Prostate gland (tissue), 2 donors: ENCODE results near the gene NPHS2. TPM values are rescaled to one million over a fixed set of nuclear protein-coding genes. Genes with fewer than 3 reads are reported as not detected.

Source experiments
- DNase-seq: peaks from one replicate; pipeline ENCODE4 v3.0.0-alpha.2; 2019; ENCODE audit warnings: low spot score
- H3K27ac ChIP-seq, 2 donors: fragments of 200-600 bp; sonication (generic); 2 replicates each; pipeline ENCODE4 v1.5.1; 2017 to 2019
- H3K27me3 ChIP-seq: fragments of 200-600 bp; sonication (generic); replicated peaks from 2 replicates; pipeline ENCODE4 v1.5.1; 2019; ENCODE audit not compliant: insufficient read depth
- H3K36me3 ChIP-seq, 2 donors: fragments of 200-600 bp; sonication (generic); 1 replicate in 1 of 2; 2 replicates in 1 of 2; pipeline versions ENCODE4 v1.5.1 to v1.8.1; 2017 to 2019
- H3K4me1 ChIP-seq: fragments of 200-600 bp; sonication (generic); replicated peaks from 2 replicates; pipeline ENCODE4 v1.5.1; 2019
- H3K4me3 ChIP-seq, 2 donors: fragments of 200-600 bp; sonication (generic); 2 replicates each; pipeline ENCODE4 v1.5.1; 2017 to 2019
- H3K9me3 ChIP-seq: fragments of 200-600 bp; sonication (generic); 2 replicates; pipeline ENCODE4 v1.5.1; 2017
- CTCF ChIP-seq, 4 experiments: fragments of 200-600 bp in 2 of 4; fragments of 450-650 bp in 2 of 4; sonication (generic) in 2 of 4; IDR thresholded peaks; 1 replicate in 3 of 4; 2 replicates in 1 of 4; pipeline ENCODE4 v1.5.1; 2016 to 2019; ENCODE audit warnings: antibody characterized with exemption in 4 of 4, mild to moderate bottlenecking in 2 of 4, moderate library complexity in 2 of 4
- POLR2A ChIP-seq: fragments of 450-650 bp; IDR thresholded peaks from one replicate; pipeline ENCODE4 v1.6.1; 2016; ENCODE audit warnings: antibody characterized with exemption, mild to moderate bottlenecking
- POLR2AphosphoS5 ChIP-seq: sonication (generic); formaldehyde crosslinking; IDR thresholded peaks from one replicate; pipeline ENCODE4 v1.6.1; 2017; ENCODE audit warnings: antibody characterized with exemption
- WGBS: methylation state at CpG from one replicate; pipeline ENCODE4 v1.1.5; 2018; 5-methylcytosine and 5-hydroxymethylcytosine counted together
- intact Hi-C: fragments of 100-400 bp; cut with DNase I; formaldehyde crosslinking; loops from one replicate; pipeline ENCODE4 v1.14.2; 2022
- total RNA-seq, 2 donors: library from RNA; depleted of rRNA; stranded (reverse); fragments of >200 nt; gene quantifications; one replicate each; pipeline ENCODE4 v1.1.0, GENCODE V29; 2016

NPHS2 gene
- total RNA-seq, 2 donors from 2014 or later: not detected

DNA sequence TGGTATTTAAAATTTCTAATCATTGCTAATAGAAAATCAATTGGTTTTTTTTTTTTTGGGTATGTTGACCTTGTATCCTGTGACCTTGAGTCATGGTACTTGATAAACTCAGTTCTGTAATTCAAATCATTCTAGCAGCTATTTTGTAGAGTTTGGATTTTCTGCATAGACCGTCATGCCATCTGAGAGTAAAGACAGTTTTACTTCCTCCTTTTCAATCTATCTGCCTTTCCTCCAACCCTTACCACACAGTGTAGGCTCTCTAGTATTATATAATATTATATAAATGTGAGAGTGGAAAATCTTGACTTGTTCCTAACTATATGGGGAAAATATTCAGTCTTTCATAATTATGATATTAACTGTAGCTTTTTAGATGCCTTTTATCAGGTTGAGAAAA, 22.9 kb upstream of the NPHS2 start:
- DNase-seq: no peak
- H3K4me1 ChIP-seq: no peaks in the 10 kb centered on the region
- TF ChIP-seq POLR2A (no peak), POLR2AphosphoS5 (no peak), CTCF (IDR thresholded peaks at IDR 0.05) (no peak)

DNA sequence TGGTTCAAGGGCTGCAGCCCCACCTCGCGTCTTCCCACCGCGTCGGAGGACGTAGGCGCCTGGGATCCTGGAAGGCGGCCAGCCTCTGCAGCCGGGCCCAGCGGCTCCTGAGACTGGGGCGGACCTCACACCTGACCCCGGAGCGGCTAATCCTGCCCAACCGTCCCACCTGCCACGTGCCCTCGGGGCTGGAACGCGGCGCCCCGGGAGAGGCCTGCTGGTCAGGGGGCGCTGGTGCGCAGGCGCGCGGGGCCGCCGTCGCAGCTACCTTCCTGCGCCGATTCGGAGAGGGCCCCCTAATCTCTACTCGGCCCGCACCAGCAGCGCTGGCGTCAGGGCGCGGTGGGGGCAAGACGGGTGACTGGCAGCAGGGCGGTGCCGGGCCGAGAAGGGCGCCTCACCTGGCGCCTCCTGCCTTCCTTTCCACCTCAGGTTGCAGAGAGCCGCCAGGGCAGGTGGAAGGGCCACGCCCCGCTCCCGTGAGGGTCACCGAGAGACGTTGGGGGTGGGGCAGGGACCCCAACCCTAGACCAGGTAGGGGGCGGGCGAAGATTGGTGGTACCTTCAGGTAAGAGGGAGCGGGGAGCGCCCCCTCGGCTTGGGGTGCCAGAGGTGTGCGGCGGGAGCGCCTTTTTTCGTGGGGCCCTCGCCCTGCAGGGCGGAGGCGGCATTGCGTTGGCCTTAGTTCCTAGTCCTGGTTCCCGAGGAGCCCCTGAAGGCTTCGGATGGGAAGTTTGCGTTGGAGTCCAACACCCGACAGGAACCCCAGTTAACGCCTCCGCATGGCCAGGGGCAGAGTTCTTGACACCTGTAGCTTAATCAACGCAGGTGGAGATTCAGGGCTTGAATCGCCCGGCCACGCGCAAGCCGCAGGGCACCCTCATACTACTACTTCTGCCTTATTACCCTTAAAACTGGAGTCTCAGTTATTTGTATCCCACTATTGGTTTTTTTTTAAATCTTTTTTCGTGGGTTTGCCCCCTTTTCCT, 16.1 kb upstream of the NPHS2 start, which contains the start of gene TDRD5:
TSS of gene TDRD5 (plus strand) at position 241 of the 989 bp plus-strand sequence. CDS start 784 bp downstream, outside the sequence.
- Histone ChIP-seq H3K4me3 (peak within 1 kb of the TSS; percentile 22 to 33), H3K36me3 (no peaks in the 10 kb centered on the region), H3K4me1 (no peaks in the 10 kb centered on the region), H3K9me3 (no peaks in the 10 kb centered on the region), H3K27me3 (peaks cover 5% of the 10 kb centered on the region), H3K27ac (no peak within 1 kb of the TSS)
- no peak for TF ChIP-seq POLR2A
- TF ChIP-seq CTCF (IDR thresholded peaks at IDR 0.05): peak in 1 of 4 experiments; percentile 17
- 15% methylated on average over 65 of the region's 75 CpGs for WGBS
- intact Hi-C loops: no loop called here
- no peak for DNase-seq

More for the DNA sequence above, 22.9 kb upstream of the NPHS2 start:
- no peaks in the 10 kb centered on the region for H3K27me3 ChIP-seq
- no peaks in the 10 kb centered on the region for H3K9me3 ChIP-seq
- no peak overlapping the region for H3K27ac ChIP-seq
- no peak overlapping the region for H3K4me3 ChIP-seq
- WGBS: 61% methylated on average over 1 of the region's 1 CpG
- no peaks in the 10 kb centered on the region for H3K36me3 ChIP-seq
- intact Hi-C loops: no loop called here

DNA sequence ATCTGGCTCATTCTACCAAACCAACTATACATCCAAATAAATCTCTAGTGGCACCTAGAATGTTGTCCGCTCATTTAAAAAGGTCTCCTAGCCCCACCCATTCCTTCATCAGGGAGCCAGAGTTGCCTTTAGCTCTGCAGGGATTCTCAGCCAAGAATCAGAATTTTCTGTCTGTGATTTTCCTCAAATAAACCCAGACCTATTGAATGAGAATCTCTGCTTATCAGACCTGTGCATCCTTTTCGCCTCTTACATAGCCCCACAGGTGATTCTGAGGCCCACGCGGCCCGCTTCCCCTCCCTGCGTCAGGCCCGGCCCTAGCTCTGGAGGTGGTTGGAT, 15.5 kb upstream of the NPHS2 start:
- Histone ChIP-seq H3K4me3 (peak overlapping the region; percentile 22 to 33), H3K27me3 (peaks cover 5% of the 10 kb centered on the region), H3K36me3 (no peaks in the 10 kb centered on the region), H3K27ac (no peak overlapping the region), H3K9me3 (no peaks in the 10 kb centered on the region), H3K4me1 (no peaks in the 10 kb centered on the region)
- TF ChIP-seq CTCF (IDR thresholded peaks at IDR 0.05): no peak
- no peak for TF ChIP-seq POLR2AphosphoS5
- TF ChIP-seq POLR2A: no peak
- WGBS: 18% methylated on average over 7 of the region's 7 CpGs
- no peak for DNase-seq
- intact Hi-C loops: no loop called here

DNA sequence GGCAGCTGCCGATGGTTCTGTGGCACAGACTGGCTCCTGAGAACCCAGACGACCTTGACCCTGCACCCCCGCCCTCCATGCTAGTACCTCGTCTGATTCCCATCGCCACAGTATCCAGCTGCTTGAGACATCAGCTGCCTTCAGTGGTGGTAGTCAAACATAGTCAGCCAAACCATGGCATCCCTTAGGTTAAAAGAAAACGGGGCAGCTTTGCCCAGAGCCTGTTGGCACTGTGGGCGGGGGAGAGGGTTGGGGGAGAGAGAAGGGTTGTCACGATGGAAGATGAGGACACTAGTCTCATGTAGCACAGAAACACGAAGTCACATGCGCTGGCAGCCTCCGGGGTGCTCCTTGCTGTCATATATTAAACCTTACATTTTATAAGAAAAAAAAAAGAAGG, 14.9 kb upstream of the NPHS2 start:
- H3K27ac ChIP-seq: no peak overlapping the region

More for the DNA sequence above, 14.9 kb upstream of the NPHS2 start:
- H3K4me1 ChIP-seq: no peaks in the 10 kb centered on the region
- H3K27me3 ChIP-seq: peaks cover 5% of the 10 kb centered on the region
- no peak for DNase-seq
- TF ChIP-seq CTCF (IDR thresholded peaks at IDR 0.05) (no peak), POLR2AphosphoS5 (no peak), POLR2A (no peak)
- intact Hi-C loops: no loop called here
- H3K36me3 ChIP-seq: no peaks in the 10 kb centered on the region
- WGBS: 89% methylated on average over 11 of the region's 11 CpGs
- H3K9me3 ChIP-seq: no peaks in the 10 kb centered on the region
- H3K4me3 ChIP-seq: no peak overlapping the region
